Spleen (tissue), 7 donors: ENCODE data around the gene P2RX7.

Source experiments
- POLR2A ChIP-seq, 3 donors: fragments of 450-650 bp; IDR thresholded peaks; one replicate each; pipeline ENCODE4 v1.5.1; 2017; ENCODE audit warnings: antibody characterized with exemption in 3 of 3, mild to moderate bottlenecking in 1 of 3
- TF ChIP-seq, protein P1 (sequence below), 11 experiments: fragments of 200-600 bp in 7 of 11; fragments of 450-650 bp in 4 of 11; sonication (generic) in 4 of 11; IDR thresholded peaks in 8 of 11; conservative IDR thresholded peaks in 3 of 11; 1 replicate in 7 of 11; 2 replicates in 4 of 11; pipeline versions ENCODE4 v1.4.0 to v1.8.0; 2016 to 2021; ENCODE audit warnings: antibody characterized with exemption in 11 of 11, inconsistent platforms in 4 of 11, mild to moderate bottlenecking in 1 of 11
- donor health status: DM: no; HTN: no; CAD: no; lungs with moderate emphysema.
- donor health status: DM: no; HTN: no; CAD: no.
- donor health status: DM: no; HTN: no; CAD: no.

DNA sequence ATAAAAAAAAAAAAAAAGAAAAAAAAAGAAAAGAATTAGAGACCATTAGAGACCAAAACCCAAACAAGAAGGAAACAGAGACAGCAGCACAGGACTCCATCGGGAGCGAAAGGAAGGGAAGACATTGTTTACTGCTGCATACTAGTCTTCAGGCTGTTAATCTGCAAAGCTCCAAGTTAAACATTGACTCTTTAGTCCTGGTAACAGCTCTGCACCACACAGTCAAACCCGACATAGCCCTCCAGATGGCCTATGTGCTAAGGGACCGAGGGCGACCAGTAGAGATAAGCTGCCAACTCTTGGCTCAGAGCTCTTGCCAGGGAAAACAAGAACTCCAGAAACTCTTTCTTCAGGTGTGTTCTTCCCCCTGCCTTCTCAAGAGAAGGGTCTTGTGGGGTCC, 85.1 kb downstream of the P2RX7 start:
- TF ChIP-seq, protein P1, sequence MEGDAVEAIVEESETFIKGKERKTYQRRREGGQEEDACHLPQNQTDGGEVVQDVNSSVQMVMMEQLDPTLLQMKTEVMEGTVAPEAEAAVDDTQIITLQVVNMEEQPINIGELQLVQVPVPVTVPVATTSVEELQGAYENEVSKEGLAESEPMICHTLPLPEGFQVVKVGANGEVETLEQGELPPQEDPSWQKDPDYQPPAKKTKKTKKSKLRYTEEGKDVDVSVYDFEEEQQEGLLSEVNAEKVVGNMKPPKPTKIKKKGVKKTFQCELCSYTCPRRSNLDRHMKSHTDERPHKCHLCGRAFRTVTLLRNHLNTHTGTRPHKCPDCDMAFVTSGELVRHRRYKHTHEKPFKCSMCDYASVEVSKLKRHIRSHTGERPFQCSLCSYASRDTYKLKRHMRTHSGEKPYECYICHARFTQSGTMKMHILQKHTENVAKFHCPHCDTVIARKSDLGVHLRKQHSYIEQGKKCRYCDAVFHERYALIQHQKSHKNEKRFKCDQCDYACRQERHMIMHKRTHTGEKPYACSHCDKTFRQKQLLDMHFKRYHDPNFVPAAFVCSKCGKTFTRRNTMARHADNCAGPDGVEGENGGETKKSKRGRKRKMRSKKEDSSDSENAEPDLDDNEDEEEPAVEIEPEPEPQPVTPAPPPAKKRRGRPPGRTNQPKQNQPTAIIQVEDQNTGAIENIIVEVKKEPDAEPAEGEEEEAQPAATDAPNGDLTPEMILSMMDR (IDR thresholded peaks at IDR 0.05 in 8 of 11, conservative IDR thresholded peaks at IDR 0.05 in 3 of 11), result no peak
- TF ChIP-seq POLR2A (IDR thresholded peaks at IDR 0.05), result no peak
